ENCODE data around the gene COQ10A.
"Not testable (repeated sequence)": the region's sequence is repeated elsewhere in the genome, so short reads cannot be mapped to it uniquely, and the experiment has no call there.

COQ10A gene

DNA sequence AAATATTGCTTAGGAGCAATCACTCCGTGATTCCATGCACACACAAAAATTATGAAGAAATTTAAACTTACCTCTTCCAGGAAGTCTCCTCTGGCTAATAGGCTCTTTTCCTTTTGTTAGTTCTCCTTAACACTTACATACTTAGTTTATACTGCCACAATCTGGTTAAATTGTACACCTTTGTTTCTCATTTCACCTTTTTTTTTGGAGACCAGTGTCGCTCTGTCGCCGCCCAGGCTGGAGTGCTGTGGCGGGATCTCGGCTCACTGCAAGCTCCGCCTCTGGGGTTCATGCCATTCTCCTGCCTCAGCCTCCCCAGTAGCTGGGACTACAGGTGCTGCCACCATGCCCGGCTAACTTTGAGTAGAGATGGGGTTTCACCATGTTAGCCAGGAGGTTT is 6.4 kb upstream of the COQ10A start:
- Histone ChIP-seq H3K36me3 (ENCODE audit: insufficient read depth, low read length) (peaks cover 15% of the 10 kb centered on the region), H3K27me3 (ENCODE audit: insufficient read depth, low read length) (no peaks in the 10 kb centered on the region), H3K27ac (ENCODE audit: low read depth, low read length) (no peak overlapping the region), H3K9ac (ENCODE audit: low read depth, low read length) (no peak overlapping the region), H3K4me1 (ENCODE audit: insufficient read depth, low read length) (peaks cover 18% of the 10 kb centered on the region), H3K9me3 (ENCODE audit: insufficient read depth, low read depth, low read length) (no peaks in the 10 kb centered on the region), H3K4me3 (ENCODE audit: low read length) (no peak overlapping the region)
- WGBS: 88% methylated on average over 8 of the region's 8 CpGs

DNA sequence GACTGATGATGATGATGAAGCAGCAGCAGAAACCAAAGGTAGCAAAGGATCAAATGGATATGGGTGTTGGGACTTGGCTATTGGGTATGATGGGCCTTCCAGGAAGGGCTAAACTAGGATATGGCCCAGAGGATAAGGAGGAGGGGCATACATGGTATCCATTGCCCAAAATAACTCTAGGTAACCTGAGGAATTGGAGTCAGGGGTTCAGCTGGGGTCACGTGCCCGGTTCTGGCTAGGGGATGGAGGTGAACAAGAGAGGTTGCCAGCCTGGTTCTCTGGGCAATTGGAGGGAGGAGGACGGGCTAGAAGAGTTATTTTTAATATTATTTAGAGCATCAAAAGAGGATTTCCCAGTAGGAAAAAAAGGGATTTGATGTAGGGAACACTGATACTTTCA is 5.8 kb upstream of the COQ10A start:
- WGBS: 94% methylated on average over 3 of the region's 3 CpGs
- Histone ChIP-seq H3K9me3 (ENCODE audit: insufficient read depth, low read depth, low read length) (no peaks in the 10 kb centered on the region), H3K9ac (ENCODE audit: low read depth, low read length) (no peak overlapping the region), H3K4me3 (ENCODE audit: low read length) (no peak overlapping the region), H3K27ac (ENCODE audit: low read depth, low read length) (no peak overlapping the region), H3K4me1 (ENCODE audit: insufficient read depth, low read length) (peaks cover 17% of the 10 kb centered on the region), H3K36me3 (ENCODE audit: insufficient read depth, low read length) (peaks cover 9% of the 10 kb centered on the region), H3K27me3 (ENCODE audit: insufficient read depth, low read length) (no peaks in the 10 kb centered on the region)

- no peak overlapping the region for H3K4me3 ChIP-seq (ENCODE audit: low read length)
- WGBS: 87% methylated on average over 5 of the region's 5 CpGs
- peaks cover 10% of the 10 kb centered on the region for H3K4me1 ChIP-seq (ENCODE audit: insufficient read depth, low read length)
- no peak overlapping the region for H3K9ac ChIP-seq (ENCODE audit: low read depth, low read length)
- H3K27me3 ChIP-seq (ENCODE audit: insufficient read depth, low read length): no peaks in the 10 kb centered on the region
- H3K9me3 ChIP-seq (ENCODE audit: insufficient read depth, low read depth, low read length): no peaks in the 10 kb centered on the region
- peaks cover 3% of the 10 kb centered on the region; the same call in 1 of the 2 replicates for H3K36me3 ChIP-seq (ENCODE audit: insufficient read depth, low read length)
- no peak overlapping the region for H3K27ac ChIP-seq (ENCODE audit: low read depth, low read length)
Measured at GRCh38 chr12:56261503-56262232, 5.1 kb upstream of the COQ10A start.

GRCh38 chr12:56262955-56263354 is 3.8 kb upstream of the COQ10A start:
- H3K27ac ChIP-seq (ENCODE audit: low read depth, low read length); H3K4me3 ChIP-seq (ENCODE audit: low read length); H3K9me3 ChIP-seq (ENCODE audit: insufficient read depth, low read depth, low read length); H3K4me1 ChIP-seq (ENCODE audit: insufficient read depth, low read length); H3K9ac ChIP-seq (ENCODE audit: low read depth, low read length); H3K27me3 ChIP-seq (ENCODE audit: insufficient read depth, low read length); H3K36me3 ChIP-seq (ENCODE audit: insufficient read depth, low read length): not testable (repeated sequence)
- 95% methylated on average over 7 of the region's 7 CpGs for WGBS

- not testable (repeated sequence) for H3K27ac ChIP-seq (ENCODE audit: low read depth, low read length); H3K27me3 ChIP-seq (ENCODE audit: insufficient read depth, low read length); H3K4me1 ChIP-seq (ENCODE audit: insufficient read depth, low read length); H3K9me3 ChIP-seq (ENCODE audit: insufficient read depth, low read depth, low read length)
- H3K4me3 ChIP-seq (ENCODE audit: low read length): peak overlapping the region; percentile 84
- peaks cover 19% of the 10 kb centered on the region for H3K36me3 ChIP-seq (ENCODE audit: insufficient read depth, low read length)
- WGBS: 67% methylated on average over 14 of the region's 16 CpGs
- peak overlapping the region; percentile 90; the same call in 1 of the 2 replicates for H3K9ac ChIP-seq (ENCODE audit: low read depth, low read length)
Measured at GRCh38 chr12:56266068-56266692, 562 bp upstream of the COQ10A start.

- 26% methylated on average over 21 of the region's 21 CpGs for WGBS
- H3K4me3 ChIP-seq (ENCODE audit: low read length): peak overlapping the region; percentile 84
- no peaks in the 10 kb centered on the region for H3K9me3 ChIP-seq (ENCODE audit: insufficient read depth, low read depth, low read length)
- H3K9ac ChIP-seq (ENCODE audit: low read depth, low read length): peak overlapping the region; percentile 41
- peaks cover 32% of the 10 kb centered on the region for H3K36me3 ChIP-seq (ENCODE audit: insufficient read depth, low read length)
- no peaks in the 10 kb centered on the region for H3K27me3 ChIP-seq (ENCODE audit: insufficient read depth, low read length)
- peak overlapping the region; percentile 92; the same call in 1 of the 2 replicates for H3K27ac ChIP-seq (ENCODE audit: low read depth, low read length)
- peaks cover 4% of the 10 kb centered on the region for H3K4me1 ChIP-seq (ENCODE audit: insufficient read depth, low read length)
Measured at GRCh38 chr12:56267443-56268071, 815 bp downstream of the COQ10A start.

GRCh38 chr12:56271031-56271430 is 4.3 kb downstream of the COQ10A start:
- H3K27ac ChIP-seq (ENCODE audit: low read depth, low read length): no peak overlapping the region
- no peak overlapping the region for H3K4me3 ChIP-seq (ENCODE audit: low read length)
- H3K4me1 ChIP-seq (ENCODE audit: insufficient read depth, low read length): peaks cover 4% of the 10 kb centered on the region
- H3K9me3 ChIP-seq (ENCODE audit: insufficient read depth, low read depth, low read length): no peaks in the 10 kb centered on the region
- no peaks in the 10 kb centered on the region for H3K27me3 ChIP-seq (ENCODE audit: insufficient read depth, low read length)
- H3K36me3 ChIP-seq (ENCODE audit: insufficient read depth, low read length): peaks cover 65% of the 10 kb centered on the region
- H3K9ac ChIP-seq (ENCODE audit: low read depth, low read length): no peak overlapping the region
- WGBS: 56% methylated on average over 1 of the region's 1 CpG

DNA sequence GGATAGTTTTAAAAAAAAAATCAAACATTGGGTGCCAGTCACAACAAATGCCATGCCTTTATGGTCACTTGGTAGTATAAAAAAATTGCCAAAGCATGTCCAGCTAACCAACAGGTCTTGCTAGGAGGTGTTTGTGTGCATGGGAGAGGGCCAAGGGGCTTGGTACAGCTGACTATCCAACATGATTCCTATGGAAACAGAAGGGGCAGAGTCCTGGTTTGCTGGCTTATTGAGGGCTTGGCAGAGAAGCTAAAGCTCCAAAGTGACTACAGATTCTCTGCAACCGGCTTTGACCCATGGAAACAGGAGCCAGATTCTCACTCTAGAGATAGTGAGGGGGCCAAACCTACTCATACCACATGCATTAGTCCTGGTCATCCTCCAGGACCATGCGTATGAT is 5.7 kb downstream of the COQ10A start:
- H3K9me3 ChIP-seq (ENCODE audit: insufficient read depth, low read depth, low read length); H3K27ac ChIP-seq (ENCODE audit: low read depth, low read length); H3K27me3 ChIP-seq (ENCODE audit: insufficient read depth, low read length); H3K4me3 ChIP-seq (ENCODE audit: low read length); H3K4me1 ChIP-seq (ENCODE audit: insufficient read depth, low read length); H3K9ac ChIP-seq (ENCODE audit: low read depth, low read length): not testable (repeated sequence)
- peaks cover 75% of the 10 kb centered on the region for H3K36me3 ChIP-seq (ENCODE audit: insufficient read depth, low read length)
- 95% methylated on average over 1 of the region's 2 CpGs for WGBS

- Histone ChIP-seq H3K4me3 (ENCODE audit: low read length) (no peak overlapping the region), H3K27ac (ENCODE audit: low read depth, low read length) (no peak overlapping the region), H3K27me3 (ENCODE audit: insufficient read depth, low read length) (no peaks in the 10 kb centered on the region), H3K9ac (ENCODE audit: low read depth, low read length) (no peak overlapping the region), H3K36me3 (ENCODE audit: insufficient read depth, low read length) (peaks cover 89% of the 10 kb centered on the region), H3K4me1 (ENCODE audit: insufficient read depth, low read length) (no peaks in the 10 kb centered on the region), H3K9me3 (ENCODE audit: insufficient read depth, low read depth, low read length) (no peaks in the 10 kb centered on the region)
- 90% methylated on average over 2 of the region's 2 CpGs for WGBS
Measured at GRCh38 chr12:56274299-56274698, 7.6 kb downstream of the COQ10A start.

- Histone ChIP-seq H3K27me3 (ENCODE audit: insufficient read depth, low read length) (no peaks in the 10 kb centered on the region), H3K4me1 (ENCODE audit: insufficient read depth, low read length) (no peaks in the 10 kb centered on the region), H3K4me3 (ENCODE audit: low read length) (no peak overlapping the region), H3K9ac (ENCODE audit: low read depth, low read length) (no peak overlapping the region), H3K36me3 (ENCODE audit: insufficient read depth, low read length) (peaks cover 91% of the 10 kb centered on the region), H3K9me3 (ENCODE audit: insufficient read depth, low read depth, low read length) (no peaks in the 10 kb centered on the region), H3K27ac (ENCODE audit: low read depth, low read length) (no peak overlapping the region)
- WGBS: 94% methylated on average over 3 of the region's 3 CpGs
Measured at GRCh38 chr12:56278905-56279304, 12.2 kb downstream of the COQ10A start.

DNA sequence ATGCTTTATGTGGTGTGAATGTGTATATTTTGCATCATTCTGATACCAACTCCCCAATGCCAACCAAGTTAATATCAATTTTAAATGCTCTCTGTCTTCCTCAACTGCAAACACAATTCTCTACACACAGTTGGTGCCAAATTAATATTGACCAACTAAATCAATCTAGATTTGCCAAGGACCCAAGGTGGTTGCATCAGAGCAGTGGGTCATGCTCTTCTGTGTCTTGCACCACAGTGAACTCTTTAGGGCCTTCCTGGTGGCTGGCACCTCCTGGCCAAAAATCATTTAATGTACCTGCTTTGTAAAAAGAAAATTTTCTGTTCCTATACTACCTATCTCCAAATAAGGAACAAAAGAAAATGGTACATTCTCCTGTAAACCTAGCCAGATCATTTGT is 14.1 kb downstream of the COQ10A start:
- H3K27me3 ChIP-seq (ENCODE audit: insufficient read depth, low read length): no peaks in the 10 kb centered on the region
- no peak overlapping the region for H3K27ac ChIP-seq (ENCODE audit: low read depth, low read length)
- no peak overlapping the region for H3K4me3 ChIP-seq (ENCODE audit: low read length)
- no peak overlapping the region for H3K9ac ChIP-seq (ENCODE audit: low read depth, low read length)
- H3K9me3 ChIP-seq (ENCODE audit: insufficient read depth, low read depth, low read length): no peaks in the 10 kb centered on the region
- peaks cover 86% of the 10 kb centered on the region for H3K36me3 ChIP-seq (ENCODE audit: insufficient read depth, low read length)
- no peaks in the 10 kb centered on the region for H3K4me1 ChIP-seq (ENCODE audit: insufficient read depth, low read length)
